KMS-11 (cell line): ENCODE measurements around the gene P3R3URF.
"Not testable (repeated sequence)": the region's sequence is repeated elsewhere in the genome, so short reads cannot be mapped to it uniquely, and the experiment has no call there.

Source experiments
- H2AFZ ChIP-seq: fragments of 200-600 bp; sonication (generic); 2 replicates; pipeline ENCODE4 v1.6.1; 2016; ENCODE audit warnings: antibody characterized with exemption, mixed run types, low read depth
- H3K27ac ChIP-seq: fragments of 200-600 bp; sonication (generic); 2 replicates; pipeline ENCODE4 v1.6.1; 2016; ENCODE audit warnings: mild to moderate bottlenecking, mixed run types
- H3K27me3 ChIP-seq: fragments of 200-600 bp; sonication (generic); 2 replicates; pipeline ENCODE4 v1.6.1; 2017; ENCODE audit warnings: mild to moderate bottlenecking, low read depth, mixed run types, moderate library complexity; ENCODE audit not compliant: insufficient read depth
- H3K36me3 ChIP-seq: fragments of 200-600 bp; sonication (generic); 2 replicates; pipeline ENCODE4 v1.6.1; 2017; ENCODE audit warnings: mild to moderate bottlenecking, mixed run types; ENCODE audit not compliant: insufficient read depth
- H3K4me1 ChIP-seq: fragments of 200-600 bp; sonication (generic); 2 replicates; pipeline ENCODE4 v1.6.1; 2016; ENCODE audit warnings: mild to moderate bottlenecking, low read depth, mixed run types; ENCODE audit not compliant: poor library complexity, severe bottlenecking
- H3K4me2 ChIP-seq: fragments of 200-600 bp; sonication (generic); 2 replicates; pipeline ENCODE4 v1.7.0; 2016; ENCODE audit warnings: mild to moderate bottlenecking, mixed run types
- H3K4me3 ChIP-seq: fragments of 200-600 bp; sonication (generic); IDR thresholded peaks from 2 replicates; pipeline ENCODE4 v1.6.1; 2017; ENCODE audit warnings: low read depth, low read length, mixed read lengths; ENCODE audit not compliant: insufficient read depth
- H3K79me2 ChIP-seq: fragments of 200-600 bp; sonication (generic); 2 replicates; pipeline ENCODE4 v1.6.1; 2016; ENCODE audit warnings: low read depth, mixed run types; ENCODE audit not compliant: insufficient read depth
- H3K9ac ChIP-seq: fragments of 200-600 bp; sonication (generic); 2 replicates; pipeline ENCODE4 v1.6.1; 2016; ENCODE audit warnings: mild to moderate bottlenecking, mixed run types
- H4K20me1 ChIP-seq: fragments of 200-600 bp; sonication (generic); 2 replicates; pipeline ENCODE4 v1.6.1; 2016; ENCODE audit warnings: mild to moderate bottlenecking, mixed run types; ENCODE audit not compliant: insufficient read depth
- TF ChIP-seq, protein P1 (sequence below): fragments of 200-600 bp; sonication (generic); conservative IDR thresholded peaks from 2 replicates; pipeline ENCODE4 v1.6.1; 2017; ENCODE audit warnings: low read depth, mild to moderate bottlenecking, antibody characterized with exemption, low read length, moderate library complexity, mixed read lengths

The P3R3URF gene

DNA sequence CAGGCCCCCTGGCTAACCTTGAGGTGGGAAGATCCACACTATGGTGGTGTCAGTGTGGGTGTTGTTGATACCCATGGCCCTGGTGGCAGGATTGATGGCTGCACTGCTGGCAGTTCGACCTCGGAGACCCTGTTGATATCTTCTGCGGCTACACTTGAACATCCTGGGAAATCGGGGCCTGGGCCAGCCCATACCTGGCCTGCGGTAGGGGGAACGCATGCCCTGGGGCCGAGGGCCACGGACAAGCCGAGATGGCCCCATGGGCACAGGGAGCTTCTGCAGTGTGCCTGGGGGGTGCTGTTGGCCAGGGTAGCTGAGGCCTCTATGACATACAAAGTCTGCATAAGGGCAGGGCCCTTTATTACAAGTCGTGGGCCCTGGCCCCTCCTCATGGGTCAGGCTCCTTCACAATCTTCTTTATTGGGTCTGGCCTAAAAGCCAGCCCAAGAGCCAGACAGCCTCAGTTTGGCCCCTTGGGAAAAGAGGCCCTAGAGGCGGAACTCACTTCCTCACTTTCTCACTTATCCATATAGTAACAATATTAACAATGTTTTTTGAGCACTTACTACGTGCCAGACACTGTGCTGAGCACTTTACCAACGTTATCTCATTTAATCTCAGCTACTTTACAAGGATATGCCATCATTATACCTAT, at the start of gene P3R3URF:
Gene P3R3URF, minus strand, starts transcription at position 278 of the 655 bp plus-strand sequence. Its CDS starts 17 bp downstream, at position 261.
- peaks cover 28% of the 10 kb centered on the region for H3K4me1 ChIP-seq
- H2AFZ ChIP-seq: no peak within 1 kb of the TSS
- TF ChIP-seq, protein P1, sequence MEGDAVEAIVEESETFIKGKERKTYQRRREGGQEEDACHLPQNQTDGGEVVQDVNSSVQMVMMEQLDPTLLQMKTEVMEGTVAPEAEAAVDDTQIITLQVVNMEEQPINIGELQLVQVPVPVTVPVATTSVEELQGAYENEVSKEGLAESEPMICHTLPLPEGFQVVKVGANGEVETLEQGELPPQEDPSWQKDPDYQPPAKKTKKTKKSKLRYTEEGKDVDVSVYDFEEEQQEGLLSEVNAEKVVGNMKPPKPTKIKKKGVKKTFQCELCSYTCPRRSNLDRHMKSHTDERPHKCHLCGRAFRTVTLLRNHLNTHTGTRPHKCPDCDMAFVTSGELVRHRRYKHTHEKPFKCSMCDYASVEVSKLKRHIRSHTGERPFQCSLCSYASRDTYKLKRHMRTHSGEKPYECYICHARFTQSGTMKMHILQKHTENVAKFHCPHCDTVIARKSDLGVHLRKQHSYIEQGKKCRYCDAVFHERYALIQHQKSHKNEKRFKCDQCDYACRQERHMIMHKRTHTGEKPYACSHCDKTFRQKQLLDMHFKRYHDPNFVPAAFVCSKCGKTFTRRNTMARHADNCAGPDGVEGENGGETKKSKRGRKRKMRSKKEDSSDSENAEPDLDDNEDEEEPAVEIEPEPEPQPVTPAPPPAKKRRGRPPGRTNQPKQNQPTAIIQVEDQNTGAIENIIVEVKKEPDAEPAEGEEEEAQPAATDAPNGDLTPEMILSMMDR: no peak
- H3K4me2 ChIP-seq: no peak within 1 kb of the TSS
- no peaks in the 10 kb centered on the region for H4K20me1 ChIP-seq
- H3K36me3 ChIP-seq: no peaks in the 10 kb centered on the region
- H3K79me2 ChIP-seq: no peaks in the 10 kb centered on the region
- no peak within 1 kb of the TSS for H3K4me3 ChIP-seq
- no peak within 1 kb of the TSS for H3K27ac ChIP-seq
- H3K9ac ChIP-seq: no peak within 1 kb of the TSS
- H3K27me3 ChIP-seq: no peaks in the 10 kb centered on the region

DNA sequence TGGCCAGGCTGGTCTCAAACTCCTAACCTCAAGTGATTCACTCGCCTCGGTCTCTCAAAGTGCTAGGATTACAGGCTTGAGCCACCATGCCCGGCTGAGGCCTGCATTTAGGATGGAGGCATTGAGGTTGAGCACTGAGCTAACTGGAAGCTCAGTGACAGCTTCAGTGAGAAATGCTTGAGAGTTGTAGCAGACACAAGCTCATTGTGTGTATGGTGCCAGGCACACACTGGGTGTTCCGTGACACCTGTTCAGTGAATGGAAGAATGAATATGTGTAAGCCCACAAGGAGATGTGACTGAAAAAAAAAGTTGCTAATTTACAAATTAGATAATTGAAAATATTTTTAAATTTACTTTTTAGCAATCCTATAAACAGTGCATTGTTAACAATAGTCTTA, 48.7 kb upstream of the P3R3URF start:
- Histone ChIP-seq H3K4me2 (no peak overlapping the region), H3K4me1 (peaks cover 6% of the 10 kb centered on the region), H2AFZ (no peak overlapping the region), H3K9ac (no peak overlapping the region), H3K4me3 (no peak overlapping the region), H3K79me2 (no peaks in the 10 kb centered on the region), H3K36me3 (no peaks in the 10 kb centered on the region), H3K27me3 (no peaks in the 10 kb centered on the region), H4K20me1 (no peaks in the 10 kb centered on the region), H3K27ac (no peak overlapping the region)
- TF ChIP-seq, protein P1: no peak

DNA sequence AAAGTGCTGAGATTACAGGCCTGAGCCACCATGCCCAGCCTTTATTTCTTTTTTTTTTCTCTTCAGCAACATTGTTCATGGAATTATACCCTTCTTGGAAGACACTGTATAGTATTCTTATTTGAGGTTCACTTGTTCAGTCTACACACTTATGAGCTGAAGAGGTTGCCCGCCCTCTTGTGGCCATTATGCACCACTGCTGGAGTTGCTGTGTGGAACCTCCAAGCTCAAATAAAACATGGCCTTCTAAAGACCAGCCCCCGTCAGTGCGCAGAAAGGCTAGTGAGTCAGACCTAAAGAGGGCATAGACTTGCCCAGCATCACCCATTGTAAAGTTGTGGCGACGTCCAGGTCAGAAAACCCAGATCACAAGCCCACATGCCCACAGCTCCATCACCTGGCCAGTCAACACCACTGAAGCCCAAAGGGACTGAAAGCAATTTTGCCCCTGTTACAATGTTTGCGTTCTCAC, 47.2 kb upstream of the P3R3URF start:
- H3K36me3 ChIP-seq: no peaks in the 10 kb centered on the region
- TF ChIP-seq, protein P1: peak; percentile 96
- peak overlapping the region; percentile 62 for H2AFZ ChIP-seq
- H3K4me1 ChIP-seq: peaks cover 6% of the 10 kb centered on the region
- H3K4me3 ChIP-seq: no peak overlapping the region
- H3K27ac ChIP-seq: no peak overlapping the region
- H3K27me3 ChIP-seq: no peaks in the 10 kb centered on the region
- H4K20me1 ChIP-seq: no peaks in the 10 kb centered on the region
- H3K9ac ChIP-seq: no peak overlapping the region; the same call in 1 of the 2 replicates
- 0 out of 2 replicates have a peak overlapping the region, but pooled peaks have one; percentile 16 for H3K4me2 ChIP-seq
- H3K79me2 ChIP-seq: no peaks in the 10 kb centered on the region

DNA sequence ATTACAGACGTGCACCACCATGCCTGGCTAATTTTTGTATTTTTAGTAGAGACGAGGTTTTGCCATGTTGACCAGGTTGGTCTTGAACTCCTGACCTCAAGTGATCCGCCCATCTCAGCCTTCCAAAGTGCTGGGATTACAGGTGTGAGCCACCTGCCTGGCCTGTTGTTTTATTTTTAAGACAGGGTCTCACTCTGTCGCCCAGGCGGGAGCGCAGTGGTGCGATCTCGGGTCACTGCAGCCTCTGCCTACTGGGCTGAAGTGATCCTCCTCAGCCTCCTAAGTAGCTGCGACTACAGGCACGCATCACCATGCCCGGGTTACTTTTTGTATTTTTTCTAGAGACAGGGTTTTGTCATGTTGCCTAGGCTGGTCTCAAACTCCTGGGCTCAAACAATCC, 46.8 kb upstream of the P3R3URF start:
- not testable (repeated sequence) for H3K9ac ChIP-seq, H3K4me2 ChIP-seq, H3K79me2 ChIP-seq, H3K27me3 ChIP-seq, H3K4me1 ChIP-seq, H3K36me3 ChIP-seq, H3K4me3 ChIP-seq, H3K27ac ChIP-seq, H4K20me1 ChIP-seq
- H2AFZ ChIP-seq: peak overlapping the region; percentile 62

DNA sequence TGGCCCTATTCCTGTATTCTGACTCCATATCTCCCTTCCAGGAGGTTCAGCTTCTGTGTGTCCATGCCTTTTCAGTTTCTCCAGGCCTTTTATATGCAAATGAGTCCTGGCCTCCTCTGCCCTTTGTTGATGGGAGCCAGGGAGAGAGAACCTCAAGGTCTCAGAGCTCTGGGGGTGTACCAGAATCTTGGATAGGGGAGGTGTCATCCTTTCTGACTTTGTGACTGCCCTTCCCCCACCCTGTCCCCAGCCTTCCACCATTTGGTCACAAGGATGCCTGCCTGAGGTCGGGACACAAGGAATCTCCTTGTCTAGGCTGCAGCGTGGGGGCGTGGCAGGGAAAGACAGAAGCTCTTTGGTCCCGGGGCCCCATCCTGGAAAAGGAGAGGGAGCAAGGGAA, 45.5 kb upstream of the P3R3URF start:
- no peak overlapping the region for H3K9ac ChIP-seq
- no peaks in the 10 kb centered on the region for H3K36me3 ChIP-seq
- H2AFZ ChIP-seq: no peak overlapping the region
- H3K4me3 ChIP-seq: no peak overlapping the region
- H3K79me2 ChIP-seq: no peaks in the 10 kb centered on the region
- no peaks in the 10 kb centered on the region for H4K20me1 ChIP-seq
- H3K27ac ChIP-seq: no peak overlapping the region
- no peak overlapping the region for H3K4me2 ChIP-seq
- peaks cover 6% of the 10 kb centered on the region for H3K4me1 ChIP-seq
- no peaks in the 10 kb centered on the region for H3K27me3 ChIP-seq
- TF ChIP-seq, protein P1: no peak
